HepG2 (cell line): ENCODE data around the gene HMGB4. TPM values are rescaled to one million over a fixed set of nuclear protein-coding genes. Genes with fewer than 3 reads are reported as not detected.

Experiments
- ATAC-seq: fragments of 200-7000 bp; cut with Tn5 transposase; 3 replicates; pipeline ENCODE4 v1.9.1; 2020; ENCODE audit warnings: mild to moderate bottlenecking, moderate library complexity
- BruUV-seq: library from RNA; stranded (reverse); fragments of 400-500 nt; replicated peaks from 2 replicates; lab custom pipeline; 2021; lab: Mats Ljungman, UMichigan
- CTCF ChIA-PET: fragments of 300-600 bp; formaldehyde crosslinking; extraction: SDS; loops from one replicate; lab custom pipeline; 2021; ENCODE audit warnings: low total read pairs, inconsistent platforms, low intra/inter-chr PET ratio; lab: Yijun Ruan, JAX
- POLR2A ChIA-PET: fragments of 350-600 bp; sonication (Branson Sonifier 250); formaldehyde crosslinking; loops from one replicate; lab custom pipeline; 2020; ENCODE audit warnings: antibody characterized with exemption, inconsistent platforms; lab: Yijun Ruan, JAX
- DNase-seq: peaks from one replicate; pipeline ENCODE4 v3.0.0-alpha.2; 2015; ENCODE audit warnings: low spot score
- FAIRE-seq: peaks from 3 replicates; lab custom pipeline; 2011; peaks lifted over from hg19 to GRCh38; lab: Jason Lieb, UNC
- H2AFZ ChIP-seq: one replicate; pipeline ENCODE4 v1.6.1; 2011; ENCODE audit warnings: low read length, inconsistent platforms
- H3K27ac ChIP-seq: fragments of 300-600 bp; 3 replicates; pipeline ENCODE4 v1.8.0; 2011; ENCODE audit warnings: mixed run types, mild to moderate bottlenecking, mixed read lengths, low read length, inconsistent platforms; ENCODE audit not compliant: insufficient read depth; ENCODE audit errors: extremely low read length
- H3K27me3 ChIP-seq, 2 experiments: fragments of 200-600 bp in 1 of 2; 2 replicates in 1 of 2; 3 replicates in 1 of 2; pipeline versions ENCODE4 v1.6.0 to v1.8.0; 2011; ENCODE audit warnings: low read length in 2 of 2, mild to moderate bottlenecking in 2 of 2, moderate library complexity in 2 of 2, inconsistent platforms in 1 of 2; ENCODE audit not compliant: insufficient read depth in 2 of 2, control insufficient read depth in 1 of 2
- H3K36me3 ChIP-seq, 2 experiments: fragments of 200-600 bp in 1 of 2; replicated peaks in 1 of 2; 2 replicates in 1 of 2; 3 replicates in 1 of 2; pipeline versions ENCODE4 v1.5.1 to v1.8.0; 2011; ENCODE audit warnings: low read length in 2 of 2, inconsistent platforms in 1 of 2; ENCODE audit not compliant: insufficient read depth in 2 of 2, control insufficient read depth in 1 of 2
- H3K4me1 ChIP-seq: 2 replicates; pipeline ENCODE4 v1.5.1; 2012; ENCODE audit warnings: low read length, inconsistent platforms; ENCODE audit not compliant: insufficient read depth
- H3K4me2 ChIP-seq: 2 replicates; pipeline ENCODE4 v1.6.0; 2011; ENCODE audit warnings: low read depth, low read length, inconsistent platforms
- H3K4me3 ChIP-seq, 3 experiments: fragments of 200-600 bp in 1 of 3; sonication (generic), shearing (Covaris generic) in 1 of 3; replicated peaks in 1 of 3; 2 replicates each; pipeline ENCODE4 v1.5.1; 2011 to 2016; ENCODE audit warnings: low read length in 3 of 3, inconsistent platforms in 2 of 3, low read depth in 2 of 3, mild to moderate bottlenecking in 2 of 3, control low read depth in 1 of 3, mixed read lengths in 1 of 3; ENCODE audit not compliant: insufficient read depth in 1 of 3
- H3K79me2 ChIP-seq: one replicate; pipeline ENCODE4 v1.6.1; 2011; ENCODE audit warnings: low read length, inconsistent platforms; ENCODE audit not compliant: insufficient read depth
- H3K9ac ChIP-seq: 2 replicates; pipeline ENCODE4 v1.6.0; 2011; ENCODE audit warnings: mild to moderate bottlenecking, low read depth, low read length, inconsistent platforms; ENCODE audit not compliant: insufficient read depth
- H3K9me3 ChIP-seq: 2 replicates; pipeline ENCODE4 v1.5.1; 2012; ENCODE audit warnings: mild to moderate bottlenecking, low read length
- H4K20me1 ChIP-seq: 2 replicates; pipeline ENCODE4 v1.6.0; 2011; ENCODE audit warnings: inconsistent platforms, mild to moderate bottlenecking, low read length, moderate library complexity; ENCODE audit not compliant: insufficient read depth
- CENPBD1 ChIP-seq: sonication (generic); formaldehyde crosslinking; IDR thresholded peaks from 2 replicates; pipeline ENCODE4 v1.8.0; 2022; ENCODE audit warnings: missing genetic modification reagents, low read depth, mild to moderate bottlenecking, borderline replicate concordance
- MIXL1 ChIP-seq: IDR thresholded peaks from 2 replicates; pipeline ENCODE4 v1.6.1; 2016
- RARG ChIP-seq: sonication (generic); formaldehyde crosslinking; IDR thresholded peaks from 2 replicates; pipeline ENCODE4 v1.4.0; 2020; ENCODE audit warnings: low read depth, mild to moderate bottlenecking, missing genetic modification reagents
- SP1 ChIP-seq, 2 experiments: fragments of 450-650 bp in 1 of 2; sonication (generic) in 1 of 2; formaldehyde crosslinking in 1 of 2; IDR thresholded peaks; 2 replicates each; pipeline versions ENCODE4 v1.4.0 to v1.6.1; 2016 to 2020; ENCODE audit warnings: missing genetic modification reagents in 1 of 2
- SP2 ChIP-seq: sonication (generic); formaldehyde crosslinking; IDR thresholded peaks from 2 replicates; pipeline ENCODE4 v1.5.1; 2020; ENCODE audit warnings: mild to moderate bottlenecking, missing genetic modification reagents
- SPEN ChIP-seq: sonication (generic); formaldehyde crosslinking; IDR thresholded peaks from 2 replicates; pipeline ENCODE4 v1.5.1; 2020; ENCODE audit warnings: low read depth, mild to moderate bottlenecking, missing genetic modification reagents
- USF2 ChIP-seq, 2 experiments: sonication (generic) in 1 of 2; formaldehyde crosslinking in 1 of 2; IDR thresholded peaks; 2 replicates each; pipeline versions ENCODE4 v1.5.1 to v1.6.1; 2011 to 2020; ENCODE audit warnings: borderline replicate concordance in 1 of 2, low read depth in 1 of 2, low read length in 1 of 2, mild to moderate bottlenecking in 1 of 2, missing genetic modification reagents in 1 of 2, moderate library complexity in 1 of 2
- ZFP37 ChIP-seq: sonication (generic); formaldehyde crosslinking; IDR thresholded peaks from 2 replicates; pipeline ENCODE4 v1.4.0; 2020; ENCODE audit warnings: missing genetic modification reagents, borderline replicate concordance
- ZNF3 ChIP-seq: IDR thresholded peaks from 2 replicates; pipeline ENCODE4 v1.7.0; 2017; ENCODE audit warnings: inconsistent platforms
- ZNF441 ChIP-seq: sonication (generic); formaldehyde crosslinking; IDR thresholded peaks from 2 replicates; pipeline ENCODE4 v1.7.0; 2021; ENCODE audit warnings: missing genetic modification reagents, borderline replicate concordance
- ZZZ3 ChIP-seq: sonication (generic); formaldehyde crosslinking; IDR thresholded peaks from 2 replicates; pipeline ENCODE4 v1.4.0; 2020; ENCODE audit warnings: missing genetic modification reagents, mild to moderate bottlenecking, borderline replicate concordance
- WGBS: methylation state at CpG from one replicate; pipeline ENCODE4 v1.1.6; 2017; ENCODE audit warnings: low lambda C conversion rate; 5-methylcytosine and 5-hydroxymethylcytosine counted together
- in situ Hi-C: cut with HindIII; loops from 2 replicates; pipeline ENCODE4 v1.10.0; 2017; ENCODE audit warnings: low pct_unique_long_range_greater_than_20kb; ENCODE audit not compliant: extremely low pct_ligation_motif_present
- intact Hi-C: fragments of 100-400 bp; cut with micrococcal nuclease; formaldehyde crosslinking; loops from one replicate; pipeline ENCODE4 v1.10.0; 2022; ENCODE audit not compliant: unreplicated experiment
- polyA plus RNA-seq, 8 experiments: library from polyadenylated mRNA; depleted of rRNA in 3 of 8; stranded (reverse) in 7 of 8; unstranded in 1 of 8; fragments of >200 nt; fragmentation: Illumina TruSeq in 4 of 8; extraction: Trizol in 4 of 8; gene quantifications; 2 replicates each; pipeline versions ENCODE4 v1.2.1 to v1.2.3, GENCODE V29; 2011 to 2016; ENCODE audit warnings: low read depth in 4 of 8, missing spikeins in 1 of 8, mixed read lengths in 1 of 8; ENCODE audit not compliant: insufficient read depth in 1 of 8
- total RNA-seq, 5 experiments: library from RNA; depleted of rRNA; stranded (reverse); fragments of >200 nt; fragmentation: Illumina TruSeq; extraction: Trizol; gene quantifications; 2 replicates each; pipeline ENCODE4 v1.2.3, GENCODE V29; 2016; ENCODE audit warnings: low read depth in 1 of 5

Gene HMGB4
- total and polyA plus RNA-seq, 2 of the 13 experiments (the other 11 are each of a cell fraction or from before 2014, with no cell fraction given), result not detected

GRCh38 chr1:33886496-33886895 is 22.6 kb downstream of the HMGB4 start:
- Histone ChIP-seq H3K27me3 (no peaks in the 10 kb centered on the region), H2AFZ (no peak overlapping the region), H3K9ac (no peak overlapping the region), H3K4me1 (no peaks in the 10 kb centered on the region), H3K4me3 (no peak overlapping the region), H4K20me1 (no peaks in the 10 kb centered on the region), H3K9me3 (no peaks in the 10 kb centered on the region), H3K27ac (no peak overlapping the region), H3K4me2 (no peak overlapping the region), H3K79me2 (no peaks in the 10 kb centered on the region), H3K36me3 (no peaks in the 10 kb centered on the region)
- FAIRE-seq (no peak), DNase-seq (no peak), ATAC-seq (no peak)
- in situ Hi-C loops (no loop called here), intact Hi-C loops (no loop called here)
- 2% methylated on average over 5 of the region's 5 CpGs for WGBS
- BruUV-seq, result no TSS peak
- CTCF ChIA-PET, result no interaction called here
- TF ChIP-seq RARG (CRISPR knock-in tag), result no peak
- no peak for TF ChIP-seq SP1 (IDR thresholded peaks at IDR 0.05)
- TF ChIP-seq SP1 (CRISPR knock-in tag; IDR thresholded peaks at IDR 0.05), result no peak
- no peak for TF ChIP-seq ZNF441 (CRISPR knock-in tag)
- TF ChIP-seq CENPBD1 (CRISPR knock-in tag), result no peak
- no peak for TF ChIP-seq SPEN (CRISPR knock-in tag)
- no peak for TF ChIP-seq ZNF3 (CRISPR knock-in tag)
- POLR2A ChIA-PET, result no interaction called here

GRCh38 chr1:33893147-33893830 is 29.4 kb downstream of the HMGB4 start:
- no peaks in the 10 kb centered on the region for H3K36me3 ChIP-seq
- H3K4me3 ChIP-seq, result no peak overlapping the region
- in situ Hi-C loops, result no loop called here
- no peaks in the 10 kb centered on the region for H4K20me1 ChIP-seq
- no peak for DNase-seq
- 4% methylated on average over 2 of the region's 3 CpGs for WGBS
- H3K9me3 ChIP-seq, result no peaks in the 10 kb centered on the region
- ChIA-PET POLR2A (no interaction called here), CTCF (no interaction called here)
- H3K79me2 ChIP-seq, result no peaks in the 10 kb centered on the region
- no peak overlapping the region for H2AFZ ChIP-seq
- no peak overlapping the region for H3K9ac ChIP-seq
- H3K27me3 ChIP-seq, result no peaks in the 10 kb centered on the region
- BruUV-seq, result no TSS peak
- intact Hi-C loops, result no loop called here
- H3K4me1 ChIP-seq, result no peaks in the 10 kb centered on the region
- no peak overlapping the region for H3K27ac ChIP-seq
- no peak overlapping the region for H3K4me2 ChIP-seq
- ATAC-seq, result no peak
- FAIRE-seq, result no peak
- TF ChIP-seq SP2 (CRISPR knock-in tag), result no peak
- TF ChIP-seq ZFP37, result no peak
- no peak for TF ChIP-seq MIXL1 (CRISPR knock-in tag)
- no peak for TF ChIP-seq ZZZ3 (CRISPR knock-in tag)
- TF ChIP-seq USF2 (IDR thresholded peaks at IDR 0.05; ENCODE audit: low read depth, low read length), result no peak
- TF ChIP-seq USF2 (CRISPR knock-in tag; IDR thresholded peaks at IDR 0.05; ENCODE audit: borderline replicate concordance), result no peak
- TF ChIP-seq SP1 (IDR thresholded peaks at IDR 0.05), result no peak
- TF ChIP-seq SP1 (CRISPR knock-in tag; IDR thresholded peaks at IDR 0.05), result no peak
